ENCODE measurements around the gene EP400.

The EP400 gene

GRCh38 chr12:132053338-132054330 lies 103.9 kb downstream of the EP400 start:
- H3K9me3 ChIP-seq (ENCODE audit: control insufficient read depth, insufficient read depth, low read length), result no peaks in the 10 kb centered on the region
- peaks cover 64% of the 10 kb centered on the region for H3K36me3 ChIP-seq (ENCODE audit: control insufficient read depth, insufficient read depth, low read length)
- H3K27me3 ChIP-seq (ENCODE audit: control insufficient read depth, insufficient read depth, low read length), result no peaks in the 10 kb centered on the region
- H3K4me3 ChIP-seq (ENCODE audit: low read depth, low read length), result no peak overlapping the region
- no peak overlapping the region for H3K9ac ChIP-seq (ENCODE audit: low read depth, low read length)
- H3K4me1 ChIP-seq (ENCODE audit: control insufficient read depth, insufficient read depth, low read length), result no peaks in the 10 kb centered on the region

GRCh38 chr12:132054983-132055382 lies 105.2 kb downstream of the EP400 start:
- Histone ChIP-seq H3K9me3 (ENCODE audit: control insufficient read depth, insufficient read depth, low read length) (no peaks in the 10 kb centered on the region), H3K4me1 (ENCODE audit: control insufficient read depth, insufficient read depth, low read length) (no peaks in the 10 kb centered on the region), H3K9ac (ENCODE audit: low read depth, low read length) (no peak overlapping the region), H3K27me3 (ENCODE audit: control insufficient read depth, insufficient read depth, low read length) (no peaks in the 10 kb centered on the region), H3K36me3 (ENCODE audit: control insufficient read depth, insufficient read depth, low read length) (peaks cover 54% of the 10 kb centered on the region), H3K4me3 (ENCODE audit: low read depth, low read length) (no peak overlapping the region)

DNA sequence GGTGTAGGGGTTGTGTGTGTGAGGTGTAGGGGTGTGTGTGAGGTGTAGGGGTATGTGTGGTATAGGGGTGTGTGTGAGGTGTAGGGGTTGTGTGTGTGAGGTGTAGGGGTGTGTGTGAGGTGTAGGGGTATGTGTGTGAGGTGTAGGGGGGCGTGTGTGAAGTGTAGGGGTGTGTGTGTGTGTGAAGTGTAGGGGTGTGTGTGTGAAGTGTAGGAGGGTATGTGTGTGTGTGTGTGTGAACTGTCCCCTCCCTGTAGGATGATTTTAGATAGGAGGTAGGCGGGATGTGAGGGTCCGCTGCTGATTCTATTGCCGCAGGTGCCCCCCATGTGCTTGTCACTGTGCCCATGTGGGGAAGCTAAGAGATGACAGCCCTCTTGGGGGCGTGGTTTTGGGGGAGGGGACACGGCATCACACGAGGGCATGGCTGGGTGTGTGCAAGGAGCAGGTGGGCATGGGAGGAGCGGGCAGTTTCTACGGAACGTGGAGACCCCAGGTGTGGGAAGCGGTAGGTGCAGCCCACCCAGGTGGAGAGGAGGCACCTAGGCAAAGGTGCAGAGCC lies 105.9 kb downstream of the EP400 start:
- H3K36me3 ChIP-seq (ENCODE audit: control insufficient read depth, insufficient read depth, low read length), result peaks cover 48% of the 10 kb centered on the region
- no peak overlapping the region for H3K9ac ChIP-seq (ENCODE audit: low read depth, low read length)
- H3K9me3 ChIP-seq (ENCODE audit: control insufficient read depth, insufficient read depth, low read length), result no peaks in the 10 kb centered on the region
- H3K4me1 ChIP-seq (ENCODE audit: control insufficient read depth, insufficient read depth, low read length), result no peaks in the 10 kb centered on the region
- no peak overlapping the region for H3K4me3 ChIP-seq (ENCODE audit: low read depth, low read length)
- H3K27me3 ChIP-seq (ENCODE audit: control insufficient read depth, insufficient read depth, low read length), result no peaks in the 10 kb centered on the region

GRCh38 chr12:132056320-132056719 lies 106.6 kb downstream of the EP400 start:
- Histone ChIP-seq H3K36me3 (ENCODE audit: control insufficient read depth, insufficient read depth, low read length) (peaks cover 46% of the 10 kb centered on the region), H3K27me3 (ENCODE audit: control insufficient read depth, insufficient read depth, low read length) (no peaks in the 10 kb centered on the region), H3K4me3 (ENCODE audit: low read depth, low read length) (no peak overlapping the region), H3K9me3 (ENCODE audit: control insufficient read depth, insufficient read depth, low read length) (no peaks in the 10 kb centered on the region), H3K9ac (ENCODE audit: low read depth, low read length) (no peak overlapping the region), H3K4me1 (ENCODE audit: control insufficient read depth, insufficient read depth, low read length) (no peaks in the 10 kb centered on the region)

DNA sequence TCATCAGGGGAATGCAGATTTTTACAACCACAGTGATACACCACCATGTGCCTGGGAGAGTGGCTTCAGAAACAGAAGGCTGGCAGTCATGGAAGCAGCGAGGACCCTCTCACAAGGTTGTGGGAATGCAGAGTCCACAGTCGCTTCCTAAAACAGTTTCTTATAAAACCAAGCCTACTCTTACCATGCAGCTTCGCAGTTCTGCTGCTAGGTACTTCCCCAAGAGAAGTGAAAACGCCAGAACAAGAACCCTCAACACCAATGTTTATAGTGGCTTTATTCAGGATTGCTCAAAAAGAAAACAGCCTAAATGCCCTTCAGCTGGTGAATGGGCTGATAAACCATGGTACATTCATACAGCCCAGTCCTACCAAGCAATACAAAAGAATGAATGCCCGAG lies 107.2 kb downstream of the EP400 start:
- Histone ChIP-seq H3K9ac (ENCODE audit: low read depth, low read length) (no peak overlapping the region), H3K36me3 (ENCODE audit: control insufficient read depth, insufficient read depth, low read length) (peaks cover 51% of the 10 kb centered on the region), H3K4me1 (ENCODE audit: control insufficient read depth, insufficient read depth, low read length) (no peaks in the 10 kb centered on the region), H3K27me3 (ENCODE audit: control insufficient read depth, insufficient read depth, low read length) (no peaks in the 10 kb centered on the region), H3K4me3 (ENCODE audit: low read depth, low read length) (no peak overlapping the region), H3K9me3 (ENCODE audit: control insufficient read depth, insufficient read depth, low read length) (no peaks in the 10 kb centered on the region)

GRCh38 chr12:132057691-132058090 lies 107.9 kb downstream of the EP400 start:
- no peak overlapping the region for H3K9ac ChIP-seq (ENCODE audit: low read depth, low read length)
- H3K9me3 ChIP-seq (ENCODE audit: control insufficient read depth, insufficient read depth, low read length), result no peaks in the 10 kb centered on the region
- H3K4me1 ChIP-seq (ENCODE audit: control insufficient read depth, insufficient read depth, low read length), result no peaks in the 10 kb centered on the region
- H3K4me3 ChIP-seq (ENCODE audit: low read depth, low read length), result no peak overlapping the region
- H3K27me3 ChIP-seq (ENCODE audit: control insufficient read depth, insufficient read depth, low read length), result no peaks in the 10 kb centered on the region
- H3K36me3 ChIP-seq (ENCODE audit: control insufficient read depth, insufficient read depth, low read length), result peaks cover 51% of the 10 kb centered on the region

DNA sequence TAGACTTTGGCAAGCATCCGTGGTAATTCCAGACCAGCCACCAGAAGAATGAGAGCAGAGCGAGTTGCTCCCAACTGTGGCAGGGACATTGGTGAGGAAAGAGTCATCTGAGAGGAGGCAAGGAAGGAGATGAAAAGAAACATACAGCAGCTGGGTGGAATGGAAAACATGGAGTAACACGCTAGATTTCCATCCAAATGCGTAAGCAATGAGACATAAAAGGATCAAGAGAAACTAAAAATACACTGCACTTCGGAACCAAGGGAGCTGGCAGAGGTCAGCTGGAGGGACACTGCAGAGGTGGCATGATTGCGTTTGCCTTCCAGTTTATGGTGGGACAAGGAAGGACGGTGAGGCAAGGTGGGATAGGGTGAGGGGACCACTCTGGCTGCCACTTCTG lies 111.5 kb downstream of the EP400 start:
- H3K9me3 ChIP-seq (ENCODE audit: control insufficient read depth, insufficient read depth, low read length), result no peaks in the 10 kb centered on the region
- H3K9ac ChIP-seq (ENCODE audit: low read depth, low read length), result no peak overlapping the region
- peaks cover 45% of the 10 kb centered on the region for H3K36me3 ChIP-seq (ENCODE audit: control insufficient read depth, insufficient read depth, low read length)
- no peaks in the 10 kb centered on the region for H3K27me3 ChIP-seq (ENCODE audit: control insufficient read depth, insufficient read depth, low read length)
- H3K4me1 ChIP-seq (ENCODE audit: control insufficient read depth, insufficient read depth, low read length), result no peaks in the 10 kb centered on the region
- no peak overlapping the region for H3K4me3 ChIP-seq (ENCODE audit: low read depth, low read length)

- H3K27me3 ChIP-seq (ENCODE audit: control insufficient read depth, insufficient read depth, low read length), result no peaks in the 10 kb centered on the region
- H3K4me1 ChIP-seq (ENCODE audit: control insufficient read depth, insufficient read depth, low read length), result no peaks in the 10 kb centered on the region
- no peak overlapping the region for H3K9ac ChIP-seq (ENCODE audit: low read depth, low read length)
- no peak overlapping the region for H3K4me3 ChIP-seq (ENCODE audit: low read depth, low read length)
- no peaks in the 10 kb centered on the region for H3K9me3 ChIP-seq (ENCODE audit: control insufficient read depth, insufficient read depth, low read length)
- H3K36me3 ChIP-seq (ENCODE audit: control insufficient read depth, insufficient read depth, low read length), result peaks cover 45% of the 10 kb centered on the region
Measured at GRCh38 chr12:132061641-132062430, 112.1 kb downstream of the EP400 start.

- H3K36me3 ChIP-seq (ENCODE audit: control insufficient read depth, insufficient read depth, low read length), result peaks cover 44% of the 10 kb centered on the region
- H3K27me3 ChIP-seq (ENCODE audit: control insufficient read depth, insufficient read depth, low read length), result no peaks in the 10 kb centered on the region
- H3K9ac ChIP-seq (ENCODE audit: low read depth, low read length), result no peak overlapping the region
- H3K4me3 ChIP-seq (ENCODE audit: low read depth, low read length), result no peak overlapping the region
- H3K9me3 ChIP-seq (ENCODE audit: control insufficient read depth, insufficient read depth, low read length), result no peaks in the 10 kb centered on the region
- H3K4me1 ChIP-seq (ENCODE audit: control insufficient read depth, insufficient read depth, low read length), result no peaks in the 10 kb centered on the region
Measured at GRCh38 chr12:132062481-132062880, 112.7 kb downstream of the EP400 start.

DNA sequence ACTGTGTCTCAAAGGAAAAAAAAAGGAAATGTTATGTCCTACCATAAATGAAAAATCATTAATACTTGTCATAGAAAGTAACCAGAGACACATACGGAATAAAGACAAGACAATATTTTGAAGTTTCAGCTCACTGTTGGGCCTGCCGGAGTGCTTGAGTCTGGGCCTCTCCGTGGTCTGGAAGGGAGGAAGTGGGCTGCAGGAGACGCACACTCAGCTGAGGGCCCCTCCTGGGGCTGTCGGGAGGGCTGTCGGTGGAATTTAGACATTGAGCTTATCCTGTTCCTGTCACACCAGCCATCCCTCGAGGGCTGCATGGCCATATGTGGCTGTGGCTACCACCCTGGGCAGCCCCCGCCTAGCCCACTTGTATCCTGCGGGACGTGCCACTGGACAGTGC lies 113.7 kb downstream of the EP400 start:
- Histone ChIP-seq H3K27me3 (ENCODE audit: control insufficient read depth, insufficient read depth, low read length) (no peaks in the 10 kb centered on the region), H3K9ac (ENCODE audit: low read depth, low read length) (no peak overlapping the region), H3K9me3 (ENCODE audit: control insufficient read depth, insufficient read depth, low read length) (no peaks in the 10 kb centered on the region), H3K4me1 (ENCODE audit: control insufficient read depth, insufficient read depth, low read length) (no peaks in the 10 kb centered on the region), H3K4me3 (ENCODE audit: low read depth, low read length) (no peak overlapping the region), H3K36me3 (ENCODE audit: control insufficient read depth, insufficient read depth, low read length) (peaks cover 52% of the 10 kb centered on the region)

GRCh38 chr12:132064631-132065030 lies 114.9 kb downstream of the EP400 start:
- H3K4me1 ChIP-seq (ENCODE audit: control insufficient read depth, insufficient read depth, low read length), result no peaks in the 10 kb centered on the region
- H3K9me3 ChIP-seq (ENCODE audit: control insufficient read depth, insufficient read depth, low read length), result no peaks in the 10 kb centered on the region
- H3K27me3 ChIP-seq (ENCODE audit: control insufficient read depth, insufficient read depth, low read length), result no peaks in the 10 kb centered on the region
- H3K4me3 ChIP-seq (ENCODE audit: low read depth, low read length), result no peak overlapping the region
- H3K36me3 ChIP-seq (ENCODE audit: control insufficient read depth, insufficient read depth, low read length), result peaks cover 59% of the 10 kb centered on the region
- no peak overlapping the region for H3K9ac ChIP-seq (ENCODE audit: low read depth, low read length)

Measured in iPS-15b (cell line).